Stimulated activated CD4-positive, alpha-beta T cell treated with anti-CD3 and anti-CD28 coated beads, Interleukin-2, amount 100 ng/mL, for 24 hours (primary cell): ENCODE data around the gene MTHFR.

Source experiments
- DNase-seq, 2 donors: peaks; one replicate each; pipeline ENCODE4 v3.0.0-alpha.2; 2020

MTHFR gene

GRCh38 chr1:11779715-11780379 lies 25.9 kb downstream of the MTHFR start:
- DNase-seq, result no peak

- no peak for DNase-seq
Observed at GRCh38 chr1:11778844-11779623, 26.7 kb downstream of the MTHFR start.

GRCh38 chr1:11778336-11778735 lies 27.4 kb downstream of the MTHFR start:
- DNase-seq, result no peak

GRCh38 chr1:11777658-11778322 lies 28.0 kb downstream of the MTHFR start:
- no peak for DNase-seq

DNA sequence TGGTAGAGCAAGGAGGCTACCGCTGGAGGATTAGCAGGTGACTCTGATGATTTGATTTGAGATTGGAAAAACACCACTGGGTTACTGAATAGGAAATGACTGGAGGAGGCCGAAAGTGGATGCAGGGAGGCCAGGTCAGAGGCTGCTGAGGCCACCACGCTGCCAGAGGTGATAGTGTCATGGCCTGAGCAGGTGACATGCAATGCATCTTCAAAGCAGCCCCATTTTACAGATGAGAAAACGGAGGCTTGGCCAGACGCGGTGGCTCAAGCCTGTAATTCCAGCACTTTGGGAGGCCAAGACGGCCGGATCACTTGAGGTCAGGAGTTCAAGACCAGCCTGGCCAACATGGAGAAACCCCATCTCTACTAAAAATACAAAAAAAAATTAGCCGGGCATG lies 31.0 kb downstream of the MTHFR start:
- DNase-seq, result no peak

GRCh38 chr1:11772458-11772857 lies 33.3 kb downstream of the MTHFR start:
- no peak for DNase-seq

- no peak for DNase-seq
Observed at GRCh38 chr1:11771481-11772043, 34.2 kb downstream of the MTHFR start.

DNA sequence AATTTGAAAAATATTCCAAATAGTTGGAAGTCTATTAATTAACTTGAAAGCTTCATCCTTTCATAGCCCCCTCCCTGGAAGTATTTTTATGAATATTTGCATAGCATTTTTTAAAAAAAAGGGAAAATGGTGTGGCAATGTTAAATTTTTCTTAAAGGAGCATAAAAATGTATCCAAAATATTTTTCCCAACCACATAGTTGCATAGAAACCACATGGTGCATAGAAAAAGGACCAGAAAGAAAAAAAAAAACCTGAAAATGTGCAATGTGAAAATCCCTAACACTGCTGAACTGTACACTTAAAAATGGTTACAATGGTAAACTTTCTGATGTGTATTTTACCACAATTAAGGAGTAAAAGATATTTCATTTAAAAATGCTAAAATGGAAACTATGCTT lies 35.8 kb downstream of the MTHFR start:
- no peak for DNase-seq

- no peak for DNase-seq
Observed at GRCh38 chr1:11769274-11769673, 36.5 kb downstream of the MTHFR start.

- no peak for DNase-seq
Observed at GRCh38 chr1:11768821-11769220, 36.9 kb downstream of the MTHFR start.

DNA sequence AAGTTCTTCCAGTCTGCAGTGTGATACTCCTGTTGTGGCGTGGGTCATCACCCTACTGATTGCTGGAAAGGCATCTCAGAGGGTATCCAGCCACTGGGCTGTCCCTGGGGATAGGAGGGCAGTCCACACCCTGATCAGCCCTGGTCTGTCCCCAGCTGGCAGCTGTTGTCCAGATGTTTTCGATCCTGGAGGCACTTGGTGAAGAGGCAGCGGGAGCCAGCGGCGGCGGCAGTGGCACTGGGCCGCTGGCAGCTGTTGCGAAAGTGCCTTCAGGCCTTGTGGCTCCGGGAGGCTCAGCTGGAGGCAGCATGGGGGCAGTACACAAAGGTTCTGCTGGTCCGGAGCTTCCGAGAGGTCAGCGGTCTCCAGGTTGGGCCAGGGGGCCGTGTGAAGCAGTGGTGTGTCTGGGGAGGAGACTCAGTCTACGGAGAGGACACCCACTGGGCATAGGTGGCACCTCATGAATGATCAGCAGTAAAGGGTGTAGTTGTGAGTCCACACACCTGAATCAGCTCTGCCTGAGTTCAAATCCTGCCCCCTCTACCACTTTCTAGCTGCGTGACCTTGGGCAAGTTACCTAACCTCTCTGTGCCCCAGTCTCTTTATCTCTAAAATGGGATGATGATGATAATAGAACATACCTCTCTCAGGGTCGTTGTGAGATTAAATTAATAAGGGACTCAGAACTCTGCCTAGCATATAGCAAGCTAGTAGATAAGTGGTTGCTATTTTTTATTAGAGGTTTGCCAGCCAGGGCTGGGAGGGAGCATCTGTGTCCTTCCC lies 37.7 kb downstream of the MTHFR start:
- DNase-seq, result no peak

GRCh38 chr1:11766429-11766776 lies 39.4 kb downstream of the MTHFR start:
- DNase-seq, result no peak

GRCh38 chr1:11765661-11766428 lies 39.9 kb downstream of the MTHFR start:
- no peak for DNase-seq

DNA sequence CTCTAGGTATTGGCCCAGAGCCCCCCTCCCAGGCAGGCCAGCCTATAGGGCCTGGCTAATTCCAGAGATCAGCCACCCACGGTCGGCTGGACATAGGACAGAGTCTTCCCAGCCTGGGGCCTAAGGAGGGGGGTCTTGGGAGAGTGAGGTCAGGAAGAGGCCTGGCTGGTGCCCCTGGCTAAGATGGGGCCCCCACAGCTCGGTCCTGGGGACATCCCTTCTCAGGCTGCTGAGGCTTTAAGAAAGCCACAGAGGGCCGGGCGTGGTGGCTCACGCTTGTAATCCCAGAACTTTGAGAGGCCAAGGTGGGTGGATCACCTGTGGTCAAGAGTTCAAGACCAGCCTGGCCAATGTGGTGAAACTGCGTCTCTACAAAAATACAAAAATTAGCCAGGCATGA lies 41.2 kb downstream of the MTHFR start:
- no peak for DNase-seq

- no peak for DNase-seq
Observed at GRCh38 chr1:11764115-11764514, 41.6 kb downstream of the MTHFR start.

GRCh38 chr1:11761988-11762406 lies 43.8 kb downstream of the MTHFR start, which contains the start of gene C1orf167:
TSS of gene C1orf167 (plus strand) at chr1:11762193. CDS start at chr1:11764401, 2,208 bp downstream.
- DNase-seq, result peak; percentile 33 to 55

- no peak for DNase-seq
Observed at GRCh38 chr1:11761285-11761684, 44.5 kb downstream of the MTHFR start.

DNA sequence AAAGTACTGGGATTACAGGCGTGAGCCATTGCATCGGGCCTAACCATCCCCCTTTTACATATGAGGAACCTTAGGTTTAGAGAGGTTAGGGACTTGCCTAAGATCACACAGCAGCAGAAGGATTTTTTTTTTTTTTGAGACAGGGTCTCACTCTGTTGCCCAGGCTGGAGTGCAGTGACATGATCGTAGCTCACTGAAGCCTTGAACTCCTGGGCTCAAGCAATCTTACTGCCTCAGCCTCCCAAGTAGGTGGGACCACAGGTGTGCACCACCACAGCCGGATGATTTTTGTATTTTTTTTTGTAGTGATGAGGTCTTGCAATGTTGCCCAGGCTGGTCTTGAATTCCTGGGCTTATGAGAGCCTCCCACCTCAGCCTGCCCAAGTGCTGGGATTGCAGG lies 46.0 kb downstream of the MTHFR start:
- DNase-seq, result no peak

GRCh38 chr1:11757047-11757446 lies 48.7 kb downstream of the MTHFR start:
- no peak for DNase-seq

- no peak for DNase-seq
Observed at GRCh38 chr1:11753555-11754208, 52.1 kb downstream of the MTHFR start.

GRCh38 chr1:11752359-11753088 lies 53.2 kb downstream of the MTHFR start:
- DNase-seq, result no peak
